IPS DF 4.7 (cell line): ENCODE data around the gene C1QTNF6.

Experiments
- DNase-seq: peaks from one replicate; pipeline ENCODE4 v3.0.0-alpha.2; 2013; ENCODE audit warnings: low spot score; ENCODE audit errors: extremely low read depth

The C1QTNF6 gene

GRCh38 chr22:37190262-37190780 is 2.3 kb upstream of the C1QTNF6 start:
- DNase-seq = no peak

DNA sequence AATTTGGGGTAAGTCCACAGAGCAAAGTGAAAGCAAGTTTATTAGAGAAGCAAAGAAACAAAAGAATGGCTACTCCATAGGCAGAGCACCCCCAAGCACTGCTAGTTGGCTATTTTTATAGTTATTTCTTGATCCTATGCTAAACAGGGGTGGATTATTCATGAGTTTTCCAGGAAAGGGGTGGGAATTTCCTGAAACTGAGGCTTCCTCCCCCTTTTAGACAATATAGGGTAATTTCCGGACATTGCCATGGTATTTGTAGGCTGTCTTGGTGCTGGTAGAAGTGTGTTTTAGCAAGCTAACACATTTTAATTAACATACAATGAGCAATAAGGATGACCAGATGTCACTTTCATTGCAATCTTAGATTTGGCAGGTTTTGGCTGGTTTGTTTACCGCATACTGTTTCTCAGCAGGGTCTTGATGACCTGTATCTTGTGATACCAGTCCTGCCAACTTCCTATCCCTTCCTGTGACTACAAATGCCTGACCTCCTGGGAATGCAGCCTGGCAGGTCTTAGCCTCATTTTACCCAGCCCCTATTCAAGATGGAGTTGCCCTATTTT is 937 bp upstream of the C1QTNF6 start:
- DNase-seq = no peak

GRCh38 chr22:37187552-37187890 is 526 bp downstream of the C1QTNF6 start:
- DNase-seq = no peak

DNA sequence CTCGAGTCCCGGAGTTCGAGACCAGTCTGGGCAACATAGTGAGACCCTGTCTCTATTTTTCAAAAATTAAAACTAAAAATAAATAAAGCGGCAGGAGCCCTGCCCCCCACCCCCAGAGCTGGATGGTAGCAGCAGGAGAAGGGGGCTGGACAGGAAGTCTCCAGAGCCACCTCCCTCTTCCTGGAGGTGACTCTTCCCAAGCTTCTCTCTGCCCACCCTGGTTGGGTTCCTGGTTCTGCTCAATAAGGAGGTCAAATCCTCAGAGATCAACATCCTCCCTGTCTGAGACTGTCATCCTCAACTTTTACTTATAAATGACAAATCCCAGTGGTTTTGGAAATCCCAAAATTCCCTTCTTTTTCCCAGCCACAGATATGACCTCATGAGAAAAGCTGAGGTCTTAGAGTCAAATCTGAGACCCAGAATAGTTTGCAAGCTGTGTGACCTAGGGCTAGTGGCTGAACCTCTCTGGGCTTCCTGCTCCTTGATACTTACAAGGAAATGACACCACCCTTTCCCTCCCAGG is 987 bp downstream of the C1QTNF6 start:
- DNase-seq = no peak

- DNase-seq = no peak
These were observed 1.6 kb downstream of the C1QTNF6 start for GRCh38 chr22:37186228-37186996.

GRCh38 chr22:37185646-37186227 is 2.3 kb downstream of the C1QTNF6 start:
- no peak for DNase-seq

DNA sequence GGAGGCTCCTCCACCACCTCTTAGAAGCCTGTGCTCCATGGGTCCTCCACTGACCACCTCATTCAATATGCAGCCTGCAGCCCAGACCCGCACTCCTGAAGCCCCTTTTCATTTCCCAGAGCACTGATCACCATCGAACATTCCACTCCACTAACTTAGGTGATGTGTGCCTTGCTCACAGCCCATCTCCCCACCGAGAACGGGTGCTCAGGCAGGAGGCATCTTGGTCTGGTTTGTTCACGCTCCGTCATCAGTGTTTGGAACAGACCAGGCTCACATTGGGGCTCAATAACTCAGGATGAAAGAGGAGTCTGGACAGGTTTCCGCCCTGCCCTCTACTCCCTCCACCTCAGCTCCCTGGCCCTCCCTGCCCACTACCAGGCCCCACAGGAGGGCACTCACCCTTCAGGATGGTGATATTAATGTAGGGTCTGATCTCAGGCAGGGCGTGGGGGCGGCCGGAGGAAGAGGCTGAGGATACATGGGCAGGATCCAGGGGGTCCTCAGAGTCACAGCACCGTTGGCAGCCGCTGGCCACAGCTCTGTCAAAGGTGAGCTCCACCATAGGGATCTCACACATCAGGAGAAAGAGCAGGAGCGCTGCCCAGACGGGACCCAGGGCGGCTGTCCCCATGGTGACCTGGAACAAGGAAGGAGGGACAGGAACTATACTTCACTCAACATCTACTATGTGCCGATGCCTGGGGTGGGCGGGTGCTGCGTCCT is 3.1 kb downstream of the C1QTNF6 start:
- no peak for DNase-seq

DNA sequence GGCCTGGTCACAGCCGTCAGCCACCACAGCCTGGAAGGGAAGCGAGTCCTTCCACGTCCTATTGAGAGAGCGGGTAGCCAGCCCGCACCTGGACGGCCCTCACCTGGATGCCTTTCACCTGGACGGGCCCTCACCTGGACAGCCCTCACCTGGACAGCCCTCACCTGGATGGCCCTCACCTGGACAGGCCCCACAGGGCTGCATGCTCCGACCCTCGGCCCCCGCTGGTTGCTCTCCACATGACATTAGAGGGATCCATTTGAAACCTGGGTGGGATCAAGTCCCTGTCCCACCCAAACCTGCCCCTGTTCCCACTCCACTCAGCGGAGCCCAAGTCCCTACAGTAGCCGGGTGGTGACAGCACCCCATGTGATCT is 3.7 kb downstream of the C1QTNF6 start:
- DNase-seq = no peak

DNA sequence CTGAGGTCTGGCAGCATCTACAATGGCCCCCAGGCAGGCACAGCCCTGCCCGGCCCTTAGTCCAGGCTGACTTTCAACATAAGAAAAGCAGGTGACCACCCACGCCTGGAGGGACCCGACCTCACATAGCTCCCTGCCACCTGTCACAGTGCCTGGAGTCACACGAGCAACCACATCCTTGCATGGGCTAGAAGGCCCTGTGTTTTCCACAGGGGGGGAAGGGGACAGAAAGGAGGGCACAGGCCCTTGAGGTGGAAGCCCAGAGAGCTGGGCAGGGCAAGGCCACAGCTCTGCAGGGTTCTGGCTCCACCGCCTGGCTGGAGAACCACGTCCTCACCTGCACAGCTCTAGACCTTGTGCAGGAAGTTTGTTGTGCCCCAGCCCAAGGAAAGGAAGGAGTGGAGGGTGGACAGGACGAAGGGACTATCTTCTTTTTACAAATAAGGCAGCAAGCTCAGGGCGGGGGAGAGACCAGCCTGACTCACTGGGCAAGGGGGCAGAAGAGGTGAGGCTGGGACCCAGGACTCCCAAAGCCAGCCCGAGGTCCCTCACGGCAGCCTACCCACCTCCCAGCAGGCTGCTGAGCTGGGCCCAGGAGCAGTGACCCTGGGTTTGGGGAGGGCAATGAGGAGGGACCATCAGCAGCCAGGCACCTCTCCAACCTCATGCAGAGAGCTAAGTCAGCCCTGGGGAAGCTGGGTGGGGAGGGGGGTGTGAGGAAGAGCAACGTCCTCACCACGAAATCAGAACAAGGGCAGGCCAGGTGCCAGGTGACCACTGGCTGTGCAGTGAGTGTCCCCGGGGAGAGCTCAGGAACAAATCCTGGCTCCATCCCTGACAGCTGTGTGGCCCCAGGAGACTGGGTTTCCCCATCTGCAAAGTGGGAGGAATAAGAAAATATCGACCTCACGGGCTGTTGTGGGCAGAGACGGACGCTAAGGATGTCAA is 4.3 kb downstream of the C1QTNF6 start:
- DNase-seq = no peak

DNA sequence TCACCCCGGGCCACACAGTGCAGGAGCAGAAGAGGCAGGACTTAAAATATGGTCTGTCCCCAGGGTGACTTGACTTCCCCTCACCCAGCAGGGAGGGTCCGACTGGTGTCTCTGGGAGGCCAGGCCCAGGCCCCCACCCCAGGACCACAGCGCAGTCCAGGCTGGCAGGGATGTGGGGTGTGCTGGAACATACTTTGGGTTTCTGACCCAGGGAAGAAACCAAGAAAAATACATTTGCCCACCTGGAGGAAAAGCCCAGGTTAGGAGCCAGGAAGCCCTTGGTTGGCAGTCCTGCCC is 5.2 kb downstream of the C1QTNF6 start:
- no peak for DNase-seq

DNA sequence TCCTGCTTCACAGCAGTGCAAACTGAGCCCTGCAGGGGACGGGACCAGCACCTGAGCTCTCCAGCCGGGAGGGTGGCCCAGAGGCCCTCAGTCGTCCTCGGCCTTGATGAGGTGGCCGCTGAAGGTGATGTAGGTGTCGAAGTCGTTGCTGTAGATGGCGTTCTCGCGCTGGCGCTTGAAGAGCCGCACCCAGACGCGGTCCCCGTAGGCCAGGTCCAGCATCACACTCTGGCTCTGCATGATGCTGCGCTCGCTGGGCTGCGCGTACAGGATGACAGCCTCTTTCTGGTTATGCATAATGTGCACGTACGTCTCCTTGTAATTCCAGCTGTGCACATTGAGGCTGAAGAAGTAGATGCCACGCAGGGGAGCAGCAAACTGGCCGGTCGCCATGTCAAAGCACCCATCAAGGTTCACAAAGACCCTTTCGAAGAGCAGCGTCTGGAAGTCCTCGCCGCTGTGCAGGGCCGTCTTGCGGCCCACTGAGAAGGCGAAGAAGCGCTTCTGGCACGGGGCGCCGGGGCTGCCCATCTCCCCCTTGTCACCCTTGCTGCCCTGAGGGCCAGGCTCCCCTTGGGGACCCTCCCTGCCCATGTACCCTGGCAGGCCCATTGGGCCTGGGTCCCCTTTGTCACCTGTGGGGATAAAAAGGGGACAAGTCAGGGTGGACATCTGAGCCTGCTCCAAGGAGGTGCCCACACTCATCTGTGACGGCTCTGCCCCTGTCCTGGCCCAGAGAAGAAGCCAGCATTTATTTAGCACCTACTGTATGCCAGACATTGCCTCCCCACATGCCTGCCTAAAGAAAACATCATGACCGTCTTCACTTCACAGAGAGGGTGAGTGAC is 5.7 kb downstream of the C1QTNF6 start:
- DNase-seq = no peak

DNA sequence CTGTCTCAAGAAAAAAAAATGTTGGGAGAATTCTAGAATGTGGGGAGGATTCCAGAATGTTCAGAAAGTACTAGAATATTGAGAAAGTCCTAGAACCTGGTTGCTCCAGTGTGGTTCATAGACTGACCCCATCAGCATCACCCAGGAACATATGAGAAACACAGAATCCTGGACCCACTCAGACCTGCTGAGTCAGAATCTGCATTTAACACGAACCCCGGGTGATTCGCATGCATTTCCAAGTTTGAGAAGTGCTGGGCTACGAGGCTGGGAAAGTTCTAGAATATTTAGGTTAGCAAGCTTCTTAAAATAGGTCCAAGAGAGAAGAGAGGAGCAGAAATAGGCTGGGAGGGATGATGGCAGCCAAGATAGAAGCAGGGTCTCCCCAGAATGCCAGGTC is 6.4 kb downstream of the C1QTNF6 start:
- no peak for DNase-seq

DNA sequence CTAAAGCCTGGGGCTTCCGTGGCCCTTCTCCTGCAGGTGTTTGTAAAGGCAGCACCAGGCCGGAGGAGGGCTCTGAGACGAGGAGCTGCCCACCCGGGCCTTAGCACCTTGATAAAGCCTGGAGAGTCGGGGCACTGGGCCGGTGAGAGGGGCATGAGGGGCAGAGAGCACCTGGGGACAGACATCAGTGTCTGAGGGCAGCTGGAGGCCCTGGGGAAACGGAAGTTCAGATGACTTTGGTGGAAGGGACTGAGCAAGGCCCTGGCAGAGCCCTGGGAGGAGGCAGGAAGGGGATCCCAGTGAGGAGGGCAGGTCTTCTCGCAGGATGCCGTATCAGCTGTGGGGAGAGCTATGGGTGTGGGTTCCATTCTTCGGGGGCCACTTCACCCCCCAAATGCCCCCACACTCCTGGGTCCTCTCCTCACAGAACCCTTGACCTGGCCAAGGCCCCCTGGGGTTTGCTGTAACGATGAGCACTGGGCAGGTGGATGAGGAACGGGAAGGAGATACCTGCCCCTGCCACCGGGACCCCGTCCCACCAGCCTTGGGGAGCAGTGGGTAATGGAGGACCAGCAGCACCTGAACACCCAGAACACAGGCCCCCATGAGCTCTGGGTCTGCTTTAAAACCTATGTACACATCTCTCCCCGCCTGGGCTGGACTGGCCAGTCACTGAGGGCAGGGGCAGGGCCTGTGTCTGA is 7.4 kb downstream of the C1QTNF6 start:
- no peak for DNase-seq

DNA sequence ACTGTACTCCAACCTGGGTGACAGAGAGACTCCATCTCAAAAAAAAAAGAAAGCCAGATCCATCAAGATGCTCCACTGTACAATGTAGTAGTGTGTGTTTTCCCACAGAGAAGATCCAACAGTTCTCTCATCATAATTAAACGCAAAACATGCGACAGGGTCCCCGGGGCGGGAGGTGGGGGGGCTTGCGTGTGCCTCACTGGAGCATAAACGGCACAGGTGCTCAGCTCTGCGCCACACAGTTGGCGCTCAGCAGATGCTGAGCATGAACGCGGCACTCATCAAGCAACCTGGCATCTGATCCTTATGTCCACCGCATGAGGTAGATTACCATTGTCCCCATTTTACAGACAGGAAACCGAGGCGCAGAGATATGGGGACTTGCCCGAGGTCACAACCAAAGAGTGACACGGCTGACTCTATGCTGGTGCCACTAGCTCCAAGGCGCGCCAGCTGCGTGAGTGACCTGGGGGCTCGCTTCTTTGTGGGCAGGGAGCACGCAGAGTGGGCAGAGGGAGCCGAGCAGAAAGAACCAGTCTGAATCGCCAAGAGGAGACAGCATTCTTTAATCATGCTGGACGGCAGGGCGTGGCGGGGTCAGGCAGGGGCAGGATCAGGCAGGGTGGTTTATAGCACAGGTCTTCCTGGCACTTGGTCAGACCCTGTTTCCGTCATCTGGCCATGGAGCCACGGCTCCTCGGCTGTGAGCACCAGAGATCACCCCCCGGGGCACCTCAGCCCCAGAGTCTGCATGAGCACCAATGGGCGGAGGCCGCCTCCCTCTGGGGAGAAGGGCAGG is 8.2 kb downstream of the C1QTNF6 start:
- no peak for DNase-seq

- no peak for DNase-seq
These were observed 8.9 kb downstream of the C1QTNF6 start for GRCh38 chr22:37179126-37179470.

- no peak for DNase-seq
These were observed 9.5 kb downstream of the C1QTNF6 start for GRCh38 chr22:37178350-37179125.

DNA sequence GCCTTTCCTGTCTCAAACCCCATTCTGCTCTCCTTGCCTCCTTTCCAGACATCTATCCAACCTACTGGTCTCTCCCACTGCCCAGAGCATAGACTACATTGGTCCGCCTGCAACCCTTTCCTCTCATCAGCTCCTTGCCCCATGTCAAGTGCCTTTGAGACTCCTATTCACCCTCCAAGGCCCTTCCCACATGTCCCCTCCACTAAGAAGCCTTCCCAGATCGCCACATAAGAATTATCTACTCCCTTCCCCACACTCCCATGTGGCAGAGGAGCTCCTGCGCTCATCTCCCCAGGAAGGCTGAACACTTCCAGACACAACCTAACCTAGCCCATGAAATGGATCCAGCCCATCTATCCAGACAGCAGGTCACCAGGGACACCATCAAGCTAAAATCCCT is 10.3 kb downstream of the C1QTNF6 start:
- DNase-seq = no peak

DNA sequence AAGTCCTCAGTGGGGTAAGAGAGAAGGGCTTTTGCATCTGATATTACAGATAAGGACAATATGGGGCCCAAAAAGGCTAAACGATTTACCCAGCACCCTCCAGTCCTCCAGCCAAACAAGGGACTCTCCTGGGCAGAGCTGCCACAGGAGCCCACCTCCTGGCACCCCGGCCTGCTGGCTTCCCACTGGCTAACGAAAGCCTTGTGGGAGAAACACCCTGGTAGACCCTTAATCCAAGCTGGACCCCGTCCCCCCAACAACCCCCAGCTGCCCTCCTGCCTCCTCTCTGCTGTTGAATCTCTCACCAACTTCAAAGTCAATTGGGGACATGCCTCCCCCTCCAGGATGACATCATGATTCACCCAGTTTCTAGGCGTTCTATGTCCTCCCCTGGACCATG is 10.8 kb downstream of the C1QTNF6 start:
- no peak for DNase-seq
